Neural progenitor cell (in vitro differentiated cells): ENCODE results near the gene EYS.

ENCODE experiments used
- CTCF ChIP-seq: fragments of 200-600 bp; sonication (generic); IDR thresholded peaks from 2 replicates; pipeline ENCODE4 v1.5.1; 2017; ENCODE audit warnings: antibody characterized with exemption, mild to moderate bottlenecking
- EZH2 ChIP-seq: fragments of 200-600 bp; sonication (generic); IDR thresholded peaks from 2 replicates; pipeline ENCODE4 v1.6.1; 2017; ENCODE audit warnings: antibody characterized with exemption, mild to moderate bottlenecking, moderate library complexity

GRCh38 chr6:64160486-64160885 lies 1546.5 kb downstream of the EYS start:
- TF ChIP-seq CTCF (no peak), EZH2 (no peak)
